Osteocyte (in vitro differentiated cells): ENCODE data around the gene TUBD1. TPM values are rescaled to one million over a fixed set of nuclear protein-coding genes. Genes with fewer than 3 reads are reported as not detected.
"Not testable (repeated sequence)": the region's sequence is repeated elsewhere in the genome, so short reads cannot be mapped to it uniquely, and the experiment has no call there.

ENCODE experiments used
- DNase-seq: peaks from one replicate; pipeline ENCODE4 v3.0.0; 2021; ENCODE audit warnings: mixed read lengths; ENCODE audit not compliant: unreplicated experiment; ENCODE audit errors: extremely low spot score
- H3K27ac Mint-ChIP-seq: one replicate; pipeline ENCODE4 v1.8.0; 2021; ENCODE audit warnings: mild to moderate bottlenecking, mixed read lengths; ENCODE audit not compliant: unreplicated experiment
- H3K27me3 Mint-ChIP-seq: one replicate; pipeline ENCODE4 v1.8.0; 2021; ENCODE audit warnings: mixed read lengths; ENCODE audit not compliant: unreplicated experiment
- H3K36me3 Mint-ChIP-seq: one replicate; pipeline ENCODE4 v1.8.0; 2021; ENCODE audit warnings: mixed read lengths; ENCODE audit not compliant: unreplicated experiment
- H3K4me1 Mint-ChIP-seq: one replicate; pipeline ENCODE4 v1.8.0; 2021; ENCODE audit warnings: mixed read lengths; ENCODE audit not compliant: unreplicated experiment
- H3K4me3 Mint-ChIP-seq: one replicate; pipeline ENCODE4 v1.8.0; 2021; ENCODE audit warnings: mild to moderate bottlenecking, moderate library complexity, mixed read lengths; ENCODE audit not compliant: unreplicated experiment
- H3K9me3 Mint-ChIP-seq: one replicate; pipeline ENCODE4 v1.8.0; 2021; ENCODE audit warnings: mixed read lengths; ENCODE audit not compliant: unreplicated experiment
- CTCF ChIP-seq: fragments of 200-600 bp; sonication (generic); IDR thresholded peaks from 2 replicates; pipeline ENCODE4 v1.5.0; 2021; ENCODE audit warnings: antibody characterized with exemption, mild to moderate bottlenecking, moderate library complexity
- long read RNA-seq: library from polyadenylated mRNA; unstranded; transcript quantifications from one replicate; pipeline ENCODE4 v2.0.0, GENCODE V29; 2021
- total RNA-seq: library from RNA; stranded (reverse); gene quantifications from 2 replicates; pipeline ENCODE4 v1.2.1, GENCODE V29; 2021

The TUBD1 gene, protein sequence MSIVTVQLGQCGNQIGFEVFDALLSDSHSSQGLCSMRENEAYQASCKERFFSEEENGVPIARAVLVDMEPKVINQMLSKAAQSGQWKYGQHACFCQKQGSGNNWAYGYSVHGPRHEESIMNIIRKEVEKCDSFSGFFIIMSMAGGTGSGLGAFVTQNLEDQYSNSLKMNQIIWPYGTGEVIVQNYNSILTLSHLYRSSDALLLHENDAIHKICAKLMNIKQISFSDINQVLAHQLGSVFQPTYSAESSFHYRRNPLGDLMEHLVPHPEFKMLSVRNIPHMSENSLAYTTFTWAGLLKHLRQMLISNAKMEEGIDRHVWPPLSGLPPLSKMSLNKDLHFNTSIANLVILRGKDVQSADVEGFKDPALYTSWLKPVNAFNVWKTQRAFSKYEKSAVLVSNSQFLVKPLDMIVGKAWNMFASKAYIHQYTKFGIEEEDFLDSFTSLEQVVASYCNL
- 6.9 and 7.9 TPM in 2 replicates for total RNA-seq
- long read RNA-seq, transcript TUBD1-201 (9 exons, 2,490 nt), result major isoform, 21 of 55 reads
- long read RNA-seq, partial matches to known transcripts, result 1 of 55 reads
- long read RNA-seq, other reads (novel, unspliced or antisense), result 27 of 55 reads

DNA sequence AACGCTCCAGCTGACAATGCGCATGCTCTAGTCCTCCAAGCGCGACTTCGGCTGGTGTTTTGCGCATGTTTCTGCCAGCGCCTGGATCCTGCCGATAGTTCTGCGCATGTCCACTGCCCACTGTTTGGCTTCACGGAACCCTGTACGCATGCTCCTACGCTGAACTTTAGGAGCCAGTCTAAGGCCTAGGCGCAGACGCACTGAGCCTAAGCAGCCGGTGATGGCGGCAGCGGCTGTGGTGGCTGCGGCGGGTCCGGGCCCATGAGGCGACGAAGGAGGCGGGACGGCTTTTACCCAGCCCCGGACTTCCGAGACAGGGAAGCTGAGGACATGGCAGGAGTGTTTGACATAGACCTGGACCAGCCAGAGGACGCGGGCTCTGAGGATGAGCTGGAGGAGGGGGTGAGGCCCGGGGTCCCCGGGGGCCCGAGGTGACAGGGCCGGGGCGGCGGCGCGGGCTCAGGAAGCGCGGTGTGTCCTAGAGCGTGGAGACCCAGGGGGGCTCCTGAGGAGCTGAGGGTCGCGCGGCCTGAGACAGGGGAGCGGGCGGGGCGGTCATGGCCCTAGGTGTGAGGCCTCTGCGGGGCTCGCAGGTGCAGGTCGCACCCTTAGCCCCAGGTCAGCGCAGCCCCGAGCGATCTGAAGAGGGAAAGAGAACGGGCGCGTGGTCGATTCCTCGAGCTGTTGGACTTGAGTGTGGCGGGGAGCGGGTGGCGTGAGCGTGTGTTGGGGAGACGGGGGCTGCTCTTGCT lies at the start of gene TUBD1, which contains the start of gene RPS6KB1:
TUBD1 (minus strand) TSS at position 20 of the 752 bp plus-strand sequence. CDS start 1,941 bp downstream, outside the sequence.
RPS6KB1 (plus strand) TSS at position 198 of the 752 bp plus-strand sequence; CDS start at position 262, 64 bp downstream.
- no peak for TF ChIP-seq CTCF
- H3K36me3 Mint-ChIP-seq, result peaks cover 4% of the 10 kb centered on the region
- H3K4me1 Mint-ChIP-seq, result peaks cover 32% of the 10 kb centered on the region
- no peaks in the 10 kb centered on the region for H3K27me3 Mint-ChIP-seq
- DNase-seq, result peak; percentile 99
- no peaks in the 10 kb centered on the region for H3K9me3 Mint-ChIP-seq
- H3K4me3 Mint-ChIP-seq, result peak within 1 kb of the TSS; percentile 99
- H3K27ac Mint-ChIP-seq, result peak within 1 kb of the TSS; percentile 96

GRCh38 chr17:59941131-59941530 lies 48.4 kb upstream of the TUBD1 start:
- no peak overlapping the region for H3K4me3 Mint-ChIP-seq
- DNase-seq, result no peak
- no peak for TF ChIP-seq CTCF

GRCh38 chr17:59940697-59941096 lies 48.0 kb upstream of the TUBD1 start:
- not testable (repeated sequence) for H3K4me3 Mint-ChIP-seq, H3K4me1 Mint-ChIP-seq, DNase-seq, H3K27ac Mint-ChIP-seq, H3K27me3 Mint-ChIP-seq, H3K9me3 Mint-ChIP-seq
- H3K36me3 Mint-ChIP-seq, result peaks cover 32% of the 10 kb centered on the region

More at GRCh38 chr17:59941131-59941530, 48.4 kb upstream of the TUBD1 start:
- Mint-ChIP-seq H3K27me3 (no peaks in the 10 kb centered on the region), H3K9me3 (no peaks in the 10 kb centered on the region), H3K4me1 (no peaks in the 10 kb centered on the region), H3K27ac (no peak overlapping the region), H3K36me3 (peaks cover 33% of the 10 kb centered on the region)

DNA sequence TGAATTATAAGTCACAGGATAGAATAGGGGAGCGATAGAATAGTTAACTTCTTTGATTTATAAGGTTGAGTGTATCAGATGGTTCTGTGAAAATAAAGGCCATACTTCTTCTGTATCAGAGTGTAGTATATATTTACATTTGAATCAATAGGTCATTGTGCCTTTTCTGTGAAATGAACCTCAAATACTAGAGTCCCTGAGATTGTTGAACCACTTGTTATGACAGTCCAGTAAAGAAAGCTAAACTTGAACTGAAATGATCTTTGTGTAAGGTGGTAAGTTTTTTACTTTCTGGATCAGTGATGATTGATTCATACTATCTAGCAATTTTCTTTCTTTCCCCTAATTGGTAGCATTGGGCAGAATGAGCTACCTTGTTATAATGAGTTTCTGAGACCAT lies 40.6 kb upstream of the TUBD1 start:
- peaks cover 48% of the 10 kb centered on the region for H3K36me3 Mint-ChIP-seq
- H3K27ac Mint-ChIP-seq, H3K4me1 Mint-ChIP-seq, H3K4me3 Mint-ChIP-seq, DNase-seq, H3K9me3 Mint-ChIP-seq, H3K27me3 Mint-ChIP-seq: not testable (repeated sequence)

- not testable (repeated sequence) for H3K4me3 Mint-ChIP-seq, H3K4me1 Mint-ChIP-seq, H3K27me3 Mint-ChIP-seq, H3K27ac Mint-ChIP-seq, DNase-seq, H3K9me3 Mint-ChIP-seq
- peaks cover 49% of the 10 kb centered on the region for H3K36me3 Mint-ChIP-seq
These were observed 38.0 kb upstream of the TUBD1 start for GRCh38 chr17:59930768-59931167.

GRCh38 chr17:59930121-59930520 lies 37.4 kb upstream of the TUBD1 start:
- H3K4me1 Mint-ChIP-seq, DNase-seq, H3K27me3 Mint-ChIP-seq, H3K27ac Mint-ChIP-seq, H3K4me3 Mint-ChIP-seq, H3K9me3 Mint-ChIP-seq: not testable (repeated sequence)
- peaks cover 52% of the 10 kb centered on the region for H3K36me3 Mint-ChIP-seq

DNA sequence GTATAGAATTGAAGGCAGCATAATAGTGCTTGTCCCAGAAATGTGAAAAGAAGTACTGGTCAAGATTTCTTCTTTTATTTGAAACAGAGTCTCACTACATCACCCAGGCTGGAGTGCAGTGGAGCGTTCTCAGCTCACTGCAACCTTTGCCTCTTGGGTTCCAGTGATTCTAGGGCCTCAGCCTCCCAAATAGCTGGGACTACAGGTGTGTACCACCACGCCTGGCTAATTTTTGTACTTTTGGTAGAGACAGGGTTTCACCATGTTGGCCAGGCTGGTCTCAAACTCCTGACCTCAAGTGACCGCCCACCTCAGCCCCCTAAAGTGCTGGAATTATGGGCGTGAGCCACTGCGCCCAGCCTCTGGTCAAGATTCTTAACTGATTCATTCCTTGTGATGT lies 27.9 kb upstream of the TUBD1 start:
- H3K27ac Mint-ChIP-seq, H3K4me3 Mint-ChIP-seq, H3K27me3 Mint-ChIP-seq, DNase-seq, H3K4me1 Mint-ChIP-seq, H3K9me3 Mint-ChIP-seq: not testable (repeated sequence)
- peaks cover 28% of the 10 kb centered on the region for H3K36me3 Mint-ChIP-seq
